Thyroid gland (tissue), 4 donors: Measurements from ENCODE around the gene ANKLE1. TPM values are rescaled to one million over a fixed set of nuclear protein-coding genes. Genes with fewer than 3 reads are reported as not detected.

Source experiments
- DNase-seq, 2 donors: peaks; one replicate each; pipeline ENCODE4 v3.0.0-alpha.2; 2019
- H3K27ac ChIP-seq, 3 donors: fragments of 200-600 bp; sonication (generic); 1 replicate in 2 of 3; 2 replicates in 1 of 3; pipeline ENCODE4 v1.5.1; 2016 to 2019; ENCODE audit warnings: mild to moderate bottlenecking in 1 of 3, moderate library complexity in 1 of 3
- H3K27me3 ChIP-seq: fragments of 200-600 bp; sonication (generic); one replicate; pipeline ENCODE4 v1.5.1; 2019
- H3K36me3 ChIP-seq, 2 donors: fragments of 200-600 bp; sonication (generic); one replicate each; pipeline ENCODE4 v1.5.1; 2016 to 2019
- H3K4me1 ChIP-seq, 2 donors: fragments of 200-600 bp; sonication (generic); one replicate each; pipeline ENCODE4 v1.5.1; 2017 to 2019
- H3K4me3 ChIP-seq, 3 donors: fragments of 200-600 bp; sonication (generic); replicated peaks in 1 of 3; 1 replicate in 2 of 3; 2 replicates in 1 of 3; pipeline ENCODE4 v1.5.1; 2016; ENCODE audit warnings: mild to moderate bottlenecking in 1 of 3
- H3K9me3 ChIP-seq: fragments of 200-600 bp; sonication (generic); one replicate; pipeline ENCODE4 v1.5.1; 2017
- POLR2A ChIP-seq, 2 donors: fragments of 450-650 bp; IDR thresholded peaks; one replicate each; pipeline ENCODE4 v1.6.1; 2017; ENCODE audit warnings: antibody characterized with exemption in 2 of 2, mild to moderate bottlenecking in 2 of 2, moderate library complexity in 1 of 2
- WGBS, 2 donors: methylation state at CpG; one replicate each; pipeline ENCODE4 v1.1.5; 2017; 5-methylcytosine and 5-hydroxymethylcytosine counted together
- intact Hi-C: fragments of 100-400 bp; cut with DNase I; formaldehyde crosslinking; loops from one replicate; pipeline ENCODE4 v1.15.1; 2023
- total RNA-seq, 4 donors: library from RNA; depleted of rRNA; stranded (reverse); fragments of >200 nt; gene quantifications; one replicate each; pipeline ENCODE4 v1.2.3, GENCODE V29; 2016
- TF ChIP-seq, protein P1 (sequence below), 6 experiments: fragments of 200-600 bp in 3 of 6; fragments of 450-650 bp in 3 of 6; sonication (generic) in 3 of 6; IDR thresholded peaks; one replicate each; pipeline ENCODE4 v1.5.1; 2016 to 2019; ENCODE audit warnings: antibody characterized with exemption in 6 of 6, mild to moderate bottlenecking in 2 of 6, inconsistent platforms in 1 of 6, moderate library complexity in 1 of 6

The ANKLE1 gene
- total RNA-seq, 4 donors from 2014 or later: 0.11 to 0.40 (median 0.27) TPM

DNA sequence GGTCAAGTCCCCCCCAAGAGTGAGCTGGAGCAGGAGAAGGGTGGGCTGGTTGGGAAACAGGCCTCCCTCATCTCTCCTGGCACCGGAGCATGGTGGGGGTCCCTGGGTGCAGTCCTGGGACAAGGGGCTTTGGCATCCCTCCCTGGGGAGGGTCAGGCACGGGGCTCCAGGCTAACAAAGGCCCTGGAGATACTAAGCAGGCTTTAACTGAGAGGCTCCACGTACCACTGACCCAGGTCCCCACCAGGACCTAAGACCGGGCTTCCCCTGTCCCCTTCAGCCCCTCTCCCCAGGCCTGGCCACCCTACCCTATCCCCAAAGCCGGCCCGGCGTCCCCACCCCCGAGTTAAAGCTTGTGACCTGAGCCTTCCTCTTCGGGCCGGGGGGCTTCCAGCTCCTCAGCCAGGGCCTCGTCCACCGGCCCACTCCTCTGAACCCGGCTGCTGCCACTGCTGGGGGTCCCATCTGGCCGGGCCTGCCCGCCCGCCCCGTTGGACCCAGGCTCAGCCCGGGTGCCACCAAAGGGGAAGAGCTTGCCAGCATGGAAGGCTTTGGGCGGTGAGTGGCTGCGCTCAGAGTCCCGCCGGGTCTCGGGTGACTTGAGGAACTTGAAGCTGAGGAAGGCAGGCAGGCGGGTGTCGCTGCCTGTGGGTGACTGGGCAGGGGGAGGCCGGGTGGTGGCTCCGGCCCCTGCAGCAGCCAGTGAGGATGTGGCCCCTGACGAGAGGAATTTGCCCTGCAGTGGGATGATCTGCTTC, 42.8 kb downstream of the ANKLE1 start:
- Histone ChIP-seq H3K36me3 (peaks cover 11 to 23% of the 10 kb centered on the region in 2 donors), H3K27me3 (no peaks in the 10 kb centered on the region), H3K9me3 (no peaks in the 10 kb centered on the region), H3K27ac (no peak overlapping the region), H3K4me1 (peaks cover 10 to 22% of the 10 kb centered on the region in 2 donors), H3K4me3 (no peak overlapping the region)
- DNase-seq: no peak
- TF ChIP-seq, protein P1, sequence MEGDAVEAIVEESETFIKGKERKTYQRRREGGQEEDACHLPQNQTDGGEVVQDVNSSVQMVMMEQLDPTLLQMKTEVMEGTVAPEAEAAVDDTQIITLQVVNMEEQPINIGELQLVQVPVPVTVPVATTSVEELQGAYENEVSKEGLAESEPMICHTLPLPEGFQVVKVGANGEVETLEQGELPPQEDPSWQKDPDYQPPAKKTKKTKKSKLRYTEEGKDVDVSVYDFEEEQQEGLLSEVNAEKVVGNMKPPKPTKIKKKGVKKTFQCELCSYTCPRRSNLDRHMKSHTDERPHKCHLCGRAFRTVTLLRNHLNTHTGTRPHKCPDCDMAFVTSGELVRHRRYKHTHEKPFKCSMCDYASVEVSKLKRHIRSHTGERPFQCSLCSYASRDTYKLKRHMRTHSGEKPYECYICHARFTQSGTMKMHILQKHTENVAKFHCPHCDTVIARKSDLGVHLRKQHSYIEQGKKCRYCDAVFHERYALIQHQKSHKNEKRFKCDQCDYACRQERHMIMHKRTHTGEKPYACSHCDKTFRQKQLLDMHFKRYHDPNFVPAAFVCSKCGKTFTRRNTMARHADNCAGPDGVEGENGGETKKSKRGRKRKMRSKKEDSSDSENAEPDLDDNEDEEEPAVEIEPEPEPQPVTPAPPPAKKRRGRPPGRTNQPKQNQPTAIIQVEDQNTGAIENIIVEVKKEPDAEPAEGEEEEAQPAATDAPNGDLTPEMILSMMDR (IDR thresholded peaks at IDR 0.05): no peak
- TF ChIP-seq POLR2A (IDR thresholded peaks at IDR 0.05): no peak
- intact Hi-C loops: no loop called here
- 95% methylated on average over 9 to 16 of the region's 28 CpGs for WGBS, 2 donors

GRCh38 chr19:17325133-17325532, 43.4 kb downstream of the ANKLE1 start:
- Histone ChIP-seq H3K9me3 (no peaks in the 10 kb centered on the region), H3K4me3 (no peak overlapping the region), H3K27ac (no peak overlapping the region), H3K36me3 (peaks cover 5 to 17% of the 10 kb centered on the region in 2 donors), H3K27me3 (no peaks in the 10 kb centered on the region), H3K4me1 (peaks cover 10 to 22% of the 10 kb centered on the region in 2 donors)
- 98 to 99% methylated on average over 8 to 15 of the region's 20 CpGs for WGBS, 2 donors
- TF ChIP-seq, protein P1 (IDR thresholded peaks at IDR 0.05): no peak
- TF ChIP-seq POLR2A (IDR thresholded peaks at IDR 0.05): no peak
- intact Hi-C loops: no loop called here
- DNase-seq: no peak

GRCh38 chr19:17325881-17326594, 44.3 kb downstream of the ANKLE1 start:
- intact Hi-C loops: no loop called here
- Histone ChIP-seq H3K4me3 (no peak overlapping the region), H3K4me1 (peaks cover 10 to 22% of the 10 kb centered on the region in 2 donors), H3K27ac (no peak overlapping the region), H3K36me3 (peaks cover 0 to 9% of the 10 kb centered on the region in 2 donors), H3K9me3 (no peaks in the 10 kb centered on the region), H3K27me3 (no peaks in the 10 kb centered on the region)
- WGBS, 2 donors: 82 to 83% methylated on average over 17 of the region's 17 CpGs
- TF ChIP-seq POLR2A (IDR thresholded peaks at IDR 0.05): no peak
- TF ChIP-seq, protein P1 (IDR thresholded peaks at IDR 0.05): no peak
- DNase-seq: peak; percentile 24 to 31

DNA sequence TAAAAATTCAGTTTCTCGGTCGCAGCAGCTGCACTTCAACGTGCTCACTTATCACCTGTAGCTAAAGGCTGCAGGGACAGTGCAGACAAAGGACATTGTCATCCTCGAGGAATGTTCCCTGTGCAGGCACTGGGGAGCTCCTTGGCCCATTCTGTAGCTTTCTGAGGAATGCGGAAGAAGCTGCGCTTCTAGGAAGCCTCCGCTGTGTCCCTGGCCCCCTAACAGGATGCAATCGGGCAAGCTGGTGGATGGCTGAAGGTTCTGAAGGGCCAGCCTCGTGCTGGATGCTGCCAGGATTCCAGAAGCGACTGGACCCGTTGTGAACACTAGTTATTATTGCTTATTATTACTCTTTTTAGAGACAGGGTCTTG, 44.9 kb downstream of the ANKLE1 start:
- Histone ChIP-seq H3K4me1 (peaks cover 10 to 22% of the 10 kb centered on the region in 2 donors), H3K36me3 (peaks cover 0 to 4% of the 10 kb centered on the region in 2 donors), H3K4me3 (no peak overlapping the region), H3K27ac (no peak overlapping the region), H3K27me3 (no peaks in the 10 kb centered on the region), H3K9me3 (no peaks in the 10 kb centered on the region)
- 81 to 84% methylated on average over 9 to 11 of the region's 11 CpGs for WGBS, 2 donors
- no peak for DNase-seq
- TF ChIP-seq, protein P1 (IDR thresholded peaks at IDR 0.05): no peak
- no peak for TF ChIP-seq POLR2A (IDR thresholded peaks at IDR 0.05)
- intact Hi-C loops: no loop called here
